HepG2 (cell line): ENCODE measurements around the gene MUSK. TPM values are rescaled to one million over a fixed set of nuclear protein-coding genes. Genes with fewer than 3 reads are reported as not detected.

Experiments used
- ATAC-seq: fragments of 200-7000 bp; cut with Tn5 transposase; 3 replicates; pipeline ENCODE4 v1.9.1; 2020; ENCODE audit warnings: mild to moderate bottlenecking, moderate library complexity
- BruUV-seq: library from RNA; stranded (reverse); fragments of 400-500 nt; replicated peaks from 2 replicates; lab custom pipeline; 2021; lab: Mats Ljungman, UMichigan
- CTCF ChIA-PET: fragments of 300-600 bp; formaldehyde crosslinking; extraction: SDS; loops from one replicate; lab custom pipeline; 2021; ENCODE audit warnings: low total read pairs, inconsistent platforms, low intra/inter-chr PET ratio; lab: Yijun Ruan, JAX
- POLR2A ChIA-PET: fragments of 350-600 bp; sonication (Branson Sonifier 250); formaldehyde crosslinking; loops from one replicate; lab custom pipeline; 2020; ENCODE audit warnings: antibody characterized with exemption, inconsistent platforms; lab: Yijun Ruan, JAX
- DNase-seq: peaks from one replicate; pipeline ENCODE4 v3.0.0-alpha.2; 2015; ENCODE audit warnings: low spot score
- FAIRE-seq: peaks from 3 replicates; lab custom pipeline; 2011; peaks lifted over from hg19 to GRCh38; lab: Jason Lieb, UNC
- H2AFZ ChIP-seq: one replicate; pipeline ENCODE4 v1.6.1; 2011; ENCODE audit warnings: low read length, inconsistent platforms
- H3K27ac ChIP-seq: fragments of 300-600 bp; 3 replicates; pipeline ENCODE4 v1.8.0; 2011; ENCODE audit warnings: mixed run types, mild to moderate bottlenecking, mixed read lengths, low read length, inconsistent platforms; ENCODE audit not compliant: insufficient read depth; ENCODE audit errors: extremely low read length
- H3K27me3 ChIP-seq, 2 experiments: fragments of 200-600 bp in 1 of 2; 2 replicates in 1 of 2; 3 replicates in 1 of 2; pipeline versions ENCODE4 v1.6.0 to v1.8.0; 2011; ENCODE audit warnings: low read length in 2 of 2, mild to moderate bottlenecking in 2 of 2, moderate library complexity in 2 of 2, inconsistent platforms in 1 of 2; ENCODE audit not compliant: insufficient read depth in 2 of 2, control insufficient read depth in 1 of 2
- H3K36me3 ChIP-seq, 2 experiments: fragments of 200-600 bp in 1 of 2; replicated peaks in 1 of 2; 2 replicates in 1 of 2; 3 replicates in 1 of 2; pipeline versions ENCODE4 v1.5.1 to v1.8.0; 2011; ENCODE audit warnings: low read length in 2 of 2, inconsistent platforms in 1 of 2; ENCODE audit not compliant: insufficient read depth in 2 of 2, control insufficient read depth in 1 of 2
- H3K4me1 ChIP-seq: 2 replicates; pipeline ENCODE4 v1.5.1; 2012; ENCODE audit warnings: low read length, inconsistent platforms; ENCODE audit not compliant: insufficient read depth
- H3K4me2 ChIP-seq: 2 replicates; pipeline ENCODE4 v1.6.0; 2011; ENCODE audit warnings: low read depth, low read length, inconsistent platforms
- H3K4me3 ChIP-seq, 3 experiments: fragments of 200-600 bp in 1 of 3; sonication (generic), shearing (Covaris generic) in 1 of 3; replicated peaks in 1 of 3; 2 replicates each; pipeline ENCODE4 v1.5.1; 2011 to 2016; ENCODE audit warnings: low read length in 3 of 3, inconsistent platforms in 2 of 3, low read depth in 2 of 3, mild to moderate bottlenecking in 2 of 3, control low read depth in 1 of 3, mixed read lengths in 1 of 3; ENCODE audit not compliant: insufficient read depth in 1 of 3
- H3K79me2 ChIP-seq: one replicate; pipeline ENCODE4 v1.6.1; 2011; ENCODE audit warnings: low read length, inconsistent platforms; ENCODE audit not compliant: insufficient read depth
- H3K9ac ChIP-seq: 2 replicates; pipeline ENCODE4 v1.6.0; 2011; ENCODE audit warnings: mild to moderate bottlenecking, low read depth, low read length, inconsistent platforms; ENCODE audit not compliant: insufficient read depth
- H3K9me3 ChIP-seq: 2 replicates; pipeline ENCODE4 v1.5.1; 2012; ENCODE audit warnings: mild to moderate bottlenecking, low read length
- H4K20me1 ChIP-seq: 2 replicates; pipeline ENCODE4 v1.6.0; 2011; ENCODE audit warnings: inconsistent platforms, mild to moderate bottlenecking, low read length, moderate library complexity; ENCODE audit not compliant: insufficient read depth
- FOXK2 ChIP-seq: fragments of 450-650 bp; IDR thresholded peaks from 2 replicates; pipeline ENCODE4 v1.6.1; 2016
- MTA3 ChIP-seq: sonication (generic); formaldehyde crosslinking; IDR thresholded peaks from 2 replicates; pipeline ENCODE4 v1.4.0; 2020; ENCODE audit warnings: missing genetic modification reagents
- ZBTB40 ChIP-seq, 2 experiments: fragments of 450-650 bp in 1 of 2; sonication (generic) in 1 of 2; formaldehyde crosslinking in 1 of 2; IDR thresholded peaks; 2 replicates each; pipeline versions ENCODE4 v1.6.1 to v1.8.0; 2016 to 2022; ENCODE audit warnings: antibody characterized with exemption in 1 of 2, mild to moderate bottlenecking in 1 of 2, missing genetic modification reagents in 1 of 2
- ZFP37 ChIP-seq: sonication (generic); formaldehyde crosslinking; IDR thresholded peaks from 2 replicates; pipeline ENCODE4 v1.4.0; 2020; ENCODE audit warnings: missing genetic modification reagents, borderline replicate concordance
- ZMYM4 ChIP-seq: sonication (generic); formaldehyde crosslinking; IDR thresholded peaks from 2 replicates; pipeline ENCODE4 v1.8.1; 2023; ENCODE audit warnings: mild to moderate bottlenecking, missing genetic modification reagents
- ZNF251 ChIP-seq: sonication (generic); formaldehyde crosslinking; IDR thresholded peaks from 2 replicates; pipeline ENCODE4 v1.9.0; 2021; ENCODE audit warnings: mild to moderate bottlenecking, missing genetic modification reagents
- ZNF451 ChIP-seq: sonication (generic); formaldehyde crosslinking; IDR thresholded peaks from 2 replicates; pipeline ENCODE4 v1.5.0; 2020; ENCODE audit warnings: mild to moderate bottlenecking, missing genetic modification reagents
- whole genome bisulfite sequencing: methylation state at CpG from one replicate; pipeline ENCODE4 v1.1.6; 2017; ENCODE audit warnings: low lambda C conversion rate; 5-methylcytosine and 5-hydroxymethylcytosine counted together
- in situ Hi-C: cut with HindIII; loops from 2 replicates; pipeline ENCODE4 v1.10.0; 2017; ENCODE audit warnings: low pct_unique_long_range_greater_than_20kb; ENCODE audit not compliant: extremely low pct_ligation_motif_present
- intact Hi-C: fragments of 100-400 bp; cut with micrococcal nuclease; formaldehyde crosslinking; loops from one replicate; pipeline ENCODE4 v1.10.0; 2022; ENCODE audit not compliant: unreplicated experiment
- polyA plus RNA-seq, 8 experiments: library from polyadenylated mRNA; depleted of rRNA in 3 of 8; stranded (reverse) in 7 of 8; unstranded in 1 of 8; fragments of >200 nt; fragmentation: Illumina TruSeq in 4 of 8; extraction: Trizol in 4 of 8; gene quantifications; 2 replicates each; pipeline versions ENCODE4 v1.2.1 to v1.2.3, GENCODE V29; 2011 to 2016; ENCODE audit warnings: low read depth in 4 of 8, missing spikeins in 1 of 8, mixed read lengths in 1 of 8; ENCODE audit not compliant: insufficient read depth in 1 of 8
- total RNA-seq, 5 experiments: library from RNA; depleted of rRNA; stranded (reverse); fragments of >200 nt; fragmentation: Illumina TruSeq; extraction: Trizol; gene quantifications; 2 replicates each; pipeline ENCODE4 v1.2.3, GENCODE V29; 2016; ENCODE audit warnings: low read depth in 1 of 5
- TF ChIP-seq, protein P1 (sequence below): sonication (generic); formaldehyde crosslinking; IDR thresholded peaks from 2 replicates; pipeline ENCODE4 v1.9.0; 2021; ENCODE audit warnings: missing genetic modification reagents, mild to moderate bottlenecking, borderline replicate concordance

Gene MUSK
- total and polyA plus RNA-seq, 2 of the 13 experiments (the other 11 are each of a cell fraction or from before 2014, with no cell fraction given) = not detected

DNA sequence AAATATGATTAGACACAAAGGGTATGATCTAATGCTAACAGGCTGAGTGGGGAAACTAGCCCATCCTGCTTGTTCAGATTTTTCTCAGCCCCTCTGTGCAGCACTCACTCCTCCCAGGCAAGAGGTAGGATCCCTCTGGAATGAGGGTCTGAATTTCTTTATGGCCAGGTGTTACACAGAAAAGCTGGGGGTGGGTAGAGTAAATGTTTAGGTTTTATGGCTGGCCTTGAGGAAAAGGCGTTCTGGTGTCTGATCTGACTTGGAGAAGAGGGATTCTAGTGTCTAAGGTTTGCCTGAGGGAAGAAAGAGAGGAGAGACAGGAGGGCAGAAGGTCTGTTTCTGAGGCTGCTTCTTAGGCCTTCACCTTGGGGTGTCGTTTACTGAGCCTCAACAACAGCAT, 97.3 kb downstream of the MUSK start (continued):
- TF ChIP-seq ZBTB40 (IDR thresholded peaks at IDR 0.05) (no peak), ZBTB40 (CRISPR knock-in tag; IDR thresholded peaks at IDR 0.05) (no peak)

- no TSS peak for BruUV-seq
- ATAC-seq = no peak
- TF ChIP-seq FOXK2 = no peak
- no peak for TF ChIP-seq MTA3 (CRISPR knock-in tag)
- TF ChIP-seq ZNF451 = no peak
- no peak for TF ChIP-seq ZMYM4 (CRISPR knock-in tag)
- no peak for TF ChIP-seq ZNF251 (CRISPR knock-in tag)
- TF ChIP-seq ZFP37 = no peak
- TF ChIP-seq, protein P1, sequence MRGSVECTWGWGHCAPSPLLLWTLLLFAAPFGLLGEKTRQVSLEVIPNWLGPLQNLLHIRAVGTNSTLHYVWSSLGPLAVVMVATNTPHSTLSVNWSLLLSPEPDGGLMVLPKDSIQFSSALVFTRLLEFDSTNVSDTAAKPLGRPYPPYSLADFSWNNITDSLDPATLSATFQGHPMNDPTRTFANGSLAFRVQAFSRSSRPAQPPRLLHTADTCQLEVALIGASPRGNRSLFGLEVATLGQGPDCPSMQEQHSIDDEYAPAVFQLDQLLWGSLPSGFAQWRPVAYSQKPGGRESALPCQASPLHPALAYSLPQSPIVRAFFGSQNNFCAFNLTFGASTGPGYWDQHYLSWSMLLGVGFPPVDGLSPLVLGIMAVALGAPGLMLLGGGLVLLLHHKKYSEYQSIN (CRISPR knock-in tag) = no peak
These were observed 99.0 kb downstream of the MUSK start for GRCh38 chr9:110767559-110768063.

More at GRCh38 chr9:110767559-110768063, 99.0 kb downstream of the MUSK start:
- ChIA-PET POLR2A (no interaction called here), CTCF (no interaction called here)
- no peak overlapping the region for H3K4me2 ChIP-seq
- H3K9ac ChIP-seq = no peak overlapping the region
- no peaks in the 10 kb centered on the region for H3K9me3 ChIP-seq
- DNase-seq (no peak), FAIRE-seq (no peak)
- H3K4me1 ChIP-seq = no peaks in the 10 kb centered on the region
- in situ Hi-C loops = loop anchor here (25.0 kb wide), 1 partner anchor 95 kb away; no protein-coding TSS in a partner anchor
- no peaks in the 10 kb centered on the region for H3K36me3 ChIP-seq
- no peaks in the 10 kb centered on the region for H3K27me3 ChIP-seq
- no peaks in the 10 kb centered on the region for H4K20me1 ChIP-seq
- H2AFZ ChIP-seq = no peak overlapping the region
- H3K79me2 ChIP-seq = no peaks in the 10 kb centered on the region
- H3K27ac ChIP-seq = no peak overlapping the region
- H3K4me3 ChIP-seq = no peak overlapping the region
- 14% methylated on average over 5 of the region's 6 CpGs for WGBS
- intact Hi-C loops = no loop called here
